T-helper 2 cell treated with Interferon-gamma antibody and Interleukin-4, amounts not matched to agents 100 ng/mL and 5 ng/mL, for 36 hours (primary cell): ENCODE results near the gene SRPK2. TPM values are rescaled to one million over a fixed set of nuclear protein-coding genes. Genes with fewer than 3 reads are reported as not detected.
"Not testable (repeated sequence)": the region's sequence is repeated elsewhere in the genome, so short reads cannot be mapped to it uniquely, and the experiment has no call there.

Experiments used
- intact Hi-C: fragments of 100-400 bp; cut with micrococcal nuclease; formaldehyde crosslinking; loops from one replicate; pipeline ENCODE4 v1.15.1; 2023
- total RNA-seq: library from RNA; stranded (reverse); gene quantifications from 2 replicates; pipeline ENCODE4 v1.2.3, GENCODE V29; 2022

The SRPK2 gene
- 46.3 and 47.5 TPM in 2 replicates for total RNA-seq

- intact Hi-C loops: loop anchor here (2.0 to 5.0 kb wide), 2 partner anchors 36 to 446 kb away; no protein-coding TSS in a partner anchor
Observed at GRCh38 chr7:105388356-105389087, at the start of gene SRPK2. Gene SRPK2 (minus strand): TSS chr7:105388921.

GRCh38 chr7:105438254-105438653, 49.5 kb upstream of the SRPK2 start:
- intact Hi-C loops: no loop called here

GRCh38 chr7:105437356-105437755, 48.6 kb upstream of the SRPK2 start:
- intact Hi-C loops: not testable (repeated sequence)

GRCh38 chr7:105429746-105430612, 41.3 kb upstream of the SRPK2 start:
- intact Hi-C loops: loop anchor here (1.0 to 5.0 kb wide), 3 partner anchors 277 to 507 kb away; no protein-coding TSS in a partner anchor

- intact Hi-C loops: loop anchor here (5.0 kb wide), 1 partner anchor 444 kb away; no protein-coding TSS in a partner anchor
Observed at GRCh38 chr7:105426606-105427146, 38.0 kb upstream of the SRPK2 start.

- intact Hi-C loops: no loop called here
Observed at GRCh38 chr7:105423987-105424386, 35.3 kb upstream of the SRPK2 start.

GRCh38 chr7:105413887-105414437, 25.2 kb upstream of the SRPK2 start:
- intact Hi-C loops: no loop called here

- intact Hi-C loops: not testable (repeated sequence)
Observed at GRCh38 chr7:105410774-105411173, 22.1 kb upstream of the SRPK2 start.

- intact Hi-C loops: not testable (repeated sequence)
Observed at GRCh38 chr7:105409775-105410174, 21.1 kb upstream of the SRPK2 start.

- intact Hi-C loops: no loop called here
Observed at GRCh38 chr7:105408791-105409410, 20.2 kb upstream of the SRPK2 start.

GRCh38 chr7:105403128-105403527, 14.4 kb upstream of the SRPK2 start:
- intact Hi-C loops: no loop called here

- intact Hi-C loops: no loop called here
Observed at GRCh38 chr7:105402221-105403095, 13.7 kb upstream of the SRPK2 start.

GRCh38 chr7:105399043-105399725, 10.5 kb upstream of the SRPK2 start:
- intact Hi-C loops: no loop called here

GRCh38 chr7:105396566-105396965, 7.8 kb upstream of the SRPK2 start:
- intact Hi-C loops: no loop called here

GRCh38 chr7:105391429-105391828, 2.7 kb upstream of the SRPK2 start:
- intact Hi-C loops: no loop called here

GRCh38 chr7:105389889-105390288, 1.2 kb upstream of the SRPK2 start:
- intact Hi-C loops: loop anchor here (2.0 to 5.0 kb wide), 2 partner anchors 37 to 448 kb away; no protein-coding TSS in a partner anchor

- intact Hi-C loops: loop anchor here (2.0 to 5.0 kb wide), 2 partner anchors 36 to 447 kb away; no protein-coding TSS in a partner anchor
Observed at GRCh38 chr7:105389088-105389650, 448 bp upstream of the SRPK2 start.

GRCh38 chr7:105387508-105388355, 989 bp downstream of the SRPK2 start:
- intact Hi-C loops: loop anchor here (2.0 to 5.0 kb wide), 2 partner anchors 35 to 445 kb away; no protein-coding TSS in a partner anchor
